ENCODE results near the gene GTSE1. TPM values are rescaled to one million over a fixed set of nuclear protein-coding genes. Genes with fewer than 3 reads are reported as not detected.

Gene GTSE1
- total RNA-seq, 1 experiment from 2014 or later: 38.8 TPM

GRCh38 chr22:46373159-46373558, 76.5 kb downstream of the GTSE1 start:
- H3K4me3 ChIP-seq (ENCODE audit: insufficient read depth, low read depth, low read length): no peak overlapping the region
- no peak for DNase-seq
- no peaks in the 10 kb centered on the region for H3K27me3 ChIP-seq (ENCODE audit: control insufficient read depth, insufficient read depth, low read length)
- no peaks in the 10 kb centered on the region for H3K36me3 ChIP-seq (replicated peaks; ENCODE audit: control insufficient read depth, insufficient read depth, low read length)

GRCh38 chr22:46373921-46374662, 77.4 kb downstream of the GTSE1 start:
- DNase-seq: peak; percentile 64
- Histone ChIP-seq H3K4me3 (ENCODE audit: insufficient read depth, low read depth, low read length) (no peak overlapping the region), H3K27me3 (ENCODE audit: control insufficient read depth, insufficient read depth, low read length) (no peaks in the 10 kb centered on the region), H3K36me3 (replicated peaks; ENCODE audit: control insufficient read depth, insufficient read depth, low read length) (no peaks in the 10 kb centered on the region)

GRCh38 chr22:46374663-46375474, 78.2 kb downstream of the GTSE1 start:
- Histone ChIP-seq H3K36me3 (replicated peaks; ENCODE audit: control insufficient read depth, insufficient read depth, low read length) (no peaks in the 10 kb centered on the region), H3K4me3 (ENCODE audit: insufficient read depth, low read depth, low read length) (no peak overlapping the region), H3K27me3 (ENCODE audit: control insufficient read depth, insufficient read depth, low read length) (no peaks in the 10 kb centered on the region)
- DNase-seq: peak; percentile 64

GRCh38 chr22:46376111-46376510, 79.4 kb downstream of the GTSE1 start:
- Histone ChIP-seq H3K4me3 (ENCODE audit: insufficient read depth, low read depth, low read length) (no peak overlapping the region), H3K27me3 (ENCODE audit: control insufficient read depth, insufficient read depth, low read length) (no peaks in the 10 kb centered on the region), H3K36me3 (replicated peaks; ENCODE audit: control insufficient read depth, insufficient read depth, low read length) (no peaks in the 10 kb centered on the region)
- no peak for DNase-seq

- H3K36me3 ChIP-seq (replicated peaks; ENCODE audit: control insufficient read depth, insufficient read depth, low read length): no peaks in the 10 kb centered on the region
- no peaks in the 10 kb centered on the region for H3K27me3 ChIP-seq (ENCODE audit: control insufficient read depth, insufficient read depth, low read length)
- DNase-seq: peak; percentile 63
- no peak overlapping the region for H3K4me3 ChIP-seq (ENCODE audit: insufficient read depth, low read depth, low read length)
Observed at GRCh38 chr22:46376908-46377524, 80.3 kb downstream of the GTSE1 start.

GRCh38 chr22:46377525-46378425, 81.1 kb downstream of the GTSE1 start:
- DNase-seq: peak; percentile 93
- Histone ChIP-seq H3K4me3 (ENCODE audit: insufficient read depth, low read depth, low read length) (no peak overlapping the region), H3K36me3 (replicated peaks; ENCODE audit: control insufficient read depth, insufficient read depth, low read length) (no peaks in the 10 kb centered on the region), H3K27me3 (ENCODE audit: control insufficient read depth, insufficient read depth, low read length) (no peaks in the 10 kb centered on the region)

GRCh38 chr22:46378426-46379065, 81.9 kb downstream of the GTSE1 start:
- peak; percentile 78 for DNase-seq

GRCh38 chr22:46379066-46379930, 82.6 kb downstream of the GTSE1 start:
- no peaks in the 10 kb centered on the region for H3K36me3 ChIP-seq (replicated peaks; ENCODE audit: control insufficient read depth, insufficient read depth, low read length)
- H3K27me3 ChIP-seq (ENCODE audit: control insufficient read depth, insufficient read depth, low read length): no peaks in the 10 kb centered on the region
- H3K4me3 ChIP-seq (ENCODE audit: insufficient read depth, low read depth, low read length): no peak overlapping the region
- DNase-seq: peak; percentile 59

More at GRCh38 chr22:46378426-46379065, 81.9 kb downstream of the GTSE1 start:
- no peaks in the 10 kb centered on the region for H3K27me3 ChIP-seq (ENCODE audit: control insufficient read depth, insufficient read depth, low read length)
- no peaks in the 10 kb centered on the region for H3K36me3 ChIP-seq (replicated peaks; ENCODE audit: control insufficient read depth, insufficient read depth, low read length)
- H3K4me3 ChIP-seq (ENCODE audit: insufficient read depth, low read depth, low read length): no peak overlapping the region

GRCh38 chr22:46380069-46380468, 83.4 kb downstream of the GTSE1 start:
- no peak for DNase-seq

More at GRCh38 chr22:46380069-46380468, 83.4 kb downstream of the GTSE1 start:
- Histone ChIP-seq H3K4me3 (ENCODE audit: insufficient read depth, low read depth, low read length) (no peak overlapping the region), H3K27me3 (ENCODE audit: control insufficient read depth, insufficient read depth, low read length) (no peaks in the 10 kb centered on the region), H3K36me3 (replicated peaks; ENCODE audit: control insufficient read depth, insufficient read depth, low read length) (no peaks in the 10 kb centered on the region)

Other genes starting within 250 kb of the GTSE1 start
- 1.2 and 7.8 TPM in 2 replicates for gene PPARA, start 146.3 kb upstream of the GTSE1 start, total RNA-seq (2014; rRNA removed; shearing (Covaris generic))
- 24.5 and 29.3 TPM in 2 replicates for gene CDPF1, start 46.6 kb upstream of the GTSE1 start, total RNA-seq (2014; rRNA removed; shearing (Covaris generic))
- gene PKDREJ, start 33.5 kb upstream of the GTSE1 start, total RNA-seq (2014; rRNA removed; shearing (Covaris generic)): 0.07 TPM in 1 of 2 replicates, not detected in the other
- gene TTC38, start 28.9 kb upstream of the GTSE1 start, total RNA-seq (2014; rRNA removed; shearing (Covaris generic)): 21.8 and 24.0 TPM in 2 replicates
- gene TRMU, start 38.8 kb downstream of the GTSE1 start, total RNA-seq (2014; rRNA removed; shearing (Covaris generic)): 72.9 and 76.2 TPM in 2 replicates
- 5.3 and 7.8 TPM in 2 replicates for gene CELSR1, start 240.8 kb downstream of the GTSE1 start, total RNA-seq (2014; rRNA removed; shearing (Covaris generic))

Measured in H7 (cell line).